Neural progenitor cell (in vitro differentiated cells): ENCODE data around the gene ARFGAP3. TPM values are rescaled to one million over a fixed set of nuclear protein-coding genes. Genes with fewer than 3 reads are reported as not detected.

Experiments
- DNase-seq: peaks from one replicate; pipeline ENCODE4 v3.0.0-alpha.2; 2016; ENCODE audit warnings: low spot score
- H2AFZ ChIP-seq: fragments of 200-600 bp; sonication (generic); replicated peaks from 2 replicates; pipeline ENCODE4 v1.6.1; 2016; ENCODE audit warnings: antibody characterized with exemption
- H3F3A ChIP-seq: fragments of 200-600 bp; sonication (generic); 2 replicates; pipeline ENCODE4 v1.6.1; 2016; ENCODE audit warnings: antibody characterized with exemption, low read depth
- H3K27ac ChIP-seq: fragments of 200-600 bp; sonication (generic); 2 replicates; pipeline ENCODE4 v1.5.1; 2016; ENCODE audit warnings: mild to moderate bottlenecking
- H3K27me3 ChIP-seq: fragments of 200-600 bp; sonication (generic); 2 replicates; pipeline ENCODE4 v1.6.1; 2016; ENCODE audit warnings: mild to moderate bottlenecking, moderate library complexity
- H3K36me3 ChIP-seq: fragments of 200-600 bp; sonication (generic); 2 replicates; pipeline ENCODE4 v1.5.1; 2016
- H3K4me1 ChIP-seq: fragments of 200-600 bp; sonication (generic); 2 replicates; pipeline ENCODE4 v1.6.1; 2016; ENCODE audit warnings: mixed run types
- H3K4me2 ChIP-seq: fragments of 200-600 bp; sonication (generic); 2 replicates; pipeline ENCODE4 v1.6.1; 2016
- H3K4me3 ChIP-seq: fragments of 200-600 bp; sonication (generic); 2 replicates; pipeline ENCODE4 v1.5.1; 2016
- H3K79me2 ChIP-seq: fragments of 200-600 bp; sonication (generic); 2 replicates; pipeline ENCODE4 v1.6.1; 2016; ENCODE audit warnings: low read depth
- H3K9ac ChIP-seq: fragments of 200-600 bp; sonication (generic); 2 replicates; pipeline ENCODE4 v1.6.1; 2016
- H3K9me3 ChIP-seq: fragments of 200-600 bp; sonication (generic); 2 replicates; pipeline ENCODE4 v1.5.1; 2016; ENCODE audit warnings: low read depth
- H4K20me1 ChIP-seq: fragments of 200-600 bp; sonication (generic); 2 replicates; pipeline ENCODE4 v1.6.1; 2016; ENCODE audit warnings: low read depth
- H3K27ac Mint-ChIP-seq: 3 replicates; pipeline ENCODE4 v1.8.0; 2021; ENCODE audit warnings: mixed read lengths
- H3K27me3 Mint-ChIP-seq: 2 replicates; pipeline ENCODE4 v1.8.0; 2022; ENCODE audit warnings: low read depth, mild to moderate bottlenecking, inconsistent platforms, moderate library complexity, mixed read lengths; ENCODE audit not compliant: insufficient read depth
- H3K36me3 Mint-ChIP-seq: 3 replicates; pipeline ENCODE4 v1.8.0; 2021; ENCODE audit warnings: mixed read lengths
- H3K4me1 Mint-ChIP-seq: 3 replicates; pipeline ENCODE4 v1.8.0; 2021; ENCODE audit warnings: mixed read lengths
- H3K4me3 Mint-ChIP-seq: 3 replicates; pipeline ENCODE4 v1.8.0; 2021; ENCODE audit warnings: mild to moderate bottlenecking, moderate library complexity, mixed read lengths
- H3K9me3 Mint-ChIP-seq: 3 replicates; pipeline ENCODE4 v1.8.0; 2020; ENCODE audit warnings: mixed read lengths
- EZH2 ChIP-seq: fragments of 200-600 bp; sonication (generic); IDR thresholded peaks from 2 replicates; pipeline ENCODE4 v1.6.1; 2017; ENCODE audit warnings: antibody characterized with exemption, mild to moderate bottlenecking, moderate library complexity
- EZH2phosphoT487 ChIP-seq: fragments of 200-600 bp; sonication (generic); IDR thresholded peaks from 2 replicates; pipeline ENCODE4 v1.6.1; 2017; ENCODE audit warnings: antibody characterized with exemption
- total RNA-seq: library from RNA; depleted of rRNA; stranded (reverse); fragments of >200 nt; gene quantifications from 2 replicates; pipeline ENCODE4 v1.2.3, GENCODE V29; 2015; ENCODE audit warnings: low replicate concordance
- TF ChIP-seq, protein P1 (sequence below): fragments of 200-600 bp; sonication (generic); IDR thresholded peaks from 2 replicates; pipeline ENCODE4 v1.5.1; 2017; ENCODE audit warnings: antibody characterized with exemption, mild to moderate bottlenecking

ARFGAP3 gene
- total RNA-seq, 1 donor from 2014 or later: 53.9 TPM

DNA sequence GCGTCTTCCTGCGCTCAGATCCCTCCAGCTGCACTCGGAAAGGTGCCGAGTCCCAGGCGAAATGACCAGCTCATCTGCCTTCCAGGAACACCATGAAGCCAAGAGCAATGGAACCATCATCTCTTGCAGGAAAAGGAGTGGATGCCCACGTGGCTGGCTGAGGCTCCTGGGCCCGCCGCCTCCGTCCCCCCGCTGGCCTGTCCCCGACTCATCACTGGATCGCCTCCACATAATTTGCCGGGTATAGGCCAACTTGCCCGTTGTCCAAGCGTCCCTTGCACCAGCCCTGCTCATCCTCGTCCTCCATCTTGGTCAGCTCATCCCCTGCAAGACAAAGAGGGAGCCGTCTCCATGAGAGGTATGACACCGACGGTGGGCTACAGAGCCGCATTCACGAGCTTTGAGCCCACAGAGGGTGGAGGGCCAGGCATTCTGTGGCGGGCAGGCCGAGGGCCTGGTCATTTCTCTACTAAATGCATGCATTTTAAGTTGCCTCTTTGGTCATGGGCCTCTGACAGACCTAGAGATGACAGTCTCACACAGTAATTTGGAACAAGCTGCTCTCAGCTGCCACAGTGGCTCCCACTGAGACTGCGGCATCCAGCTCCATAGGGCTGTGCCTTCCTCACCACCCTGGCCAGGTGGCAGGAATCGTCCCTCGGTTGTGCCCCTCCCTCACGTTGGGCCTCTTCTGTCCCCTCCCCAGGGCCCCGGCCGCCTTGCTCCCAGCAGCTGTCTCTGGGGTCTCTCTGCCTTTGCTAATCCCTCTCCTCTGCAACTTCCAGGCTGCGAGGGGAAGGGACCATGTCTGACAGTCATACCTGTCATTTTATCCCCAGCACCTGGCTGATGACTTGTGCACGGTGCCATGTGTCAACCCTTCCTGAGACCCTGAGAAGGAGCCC, 14.3 kb upstream of the ARFGAP3 start:
- no peaks in the 10 kb centered on the region for H3K27me3 ChIP-seq
- TF ChIP-seq EZH2: no peak
- TF ChIP-seq EZH2phosphoT487: no peak
- TF ChIP-seq, protein P1, sequence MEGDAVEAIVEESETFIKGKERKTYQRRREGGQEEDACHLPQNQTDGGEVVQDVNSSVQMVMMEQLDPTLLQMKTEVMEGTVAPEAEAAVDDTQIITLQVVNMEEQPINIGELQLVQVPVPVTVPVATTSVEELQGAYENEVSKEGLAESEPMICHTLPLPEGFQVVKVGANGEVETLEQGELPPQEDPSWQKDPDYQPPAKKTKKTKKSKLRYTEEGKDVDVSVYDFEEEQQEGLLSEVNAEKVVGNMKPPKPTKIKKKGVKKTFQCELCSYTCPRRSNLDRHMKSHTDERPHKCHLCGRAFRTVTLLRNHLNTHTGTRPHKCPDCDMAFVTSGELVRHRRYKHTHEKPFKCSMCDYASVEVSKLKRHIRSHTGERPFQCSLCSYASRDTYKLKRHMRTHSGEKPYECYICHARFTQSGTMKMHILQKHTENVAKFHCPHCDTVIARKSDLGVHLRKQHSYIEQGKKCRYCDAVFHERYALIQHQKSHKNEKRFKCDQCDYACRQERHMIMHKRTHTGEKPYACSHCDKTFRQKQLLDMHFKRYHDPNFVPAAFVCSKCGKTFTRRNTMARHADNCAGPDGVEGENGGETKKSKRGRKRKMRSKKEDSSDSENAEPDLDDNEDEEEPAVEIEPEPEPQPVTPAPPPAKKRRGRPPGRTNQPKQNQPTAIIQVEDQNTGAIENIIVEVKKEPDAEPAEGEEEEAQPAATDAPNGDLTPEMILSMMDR: no peak
- no peaks in the 10 kb centered on the region for H4K20me1 ChIP-seq
- H2AFZ ChIP-seq: no peak overlapping the region
- no peaks in the 10 kb centered on the region for H3F3A ChIP-seq
- no peaks in the 10 kb centered on the region for H3K36me3 ChIP-seq
- no peaks in the 10 kb centered on the region for H3K4me1 Mint-ChIP-seq
- H3K9me3 Mint-ChIP-seq: no peaks in the 10 kb centered on the region
- H3K27ac Mint-ChIP-seq: no peak overlapping the region
- peaks cover 3% of the 10 kb centered on the region for H3K36me3 Mint-ChIP-seq
- no peak overlapping the region for H3K4me3 Mint-ChIP-seq
- H3K9ac ChIP-seq: no peak overlapping the region
- DNase-seq: no peak
- no peak overlapping the region for H3K27ac ChIP-seq
- no peak overlapping the region for H3K4me3 ChIP-seq
- no peaks in the 10 kb centered on the region for H3K9me3 ChIP-seq
- no peaks in the 10 kb centered on the region for H3K4me1 ChIP-seq
- peaks cover 2% of the 10 kb centered on the region for H3K27me3 Mint-ChIP-seq
- no peaks in the 10 kb centered on the region for H3K79me2 ChIP-seq
- no peak overlapping the region for H3K4me2 ChIP-seq

DNA sequence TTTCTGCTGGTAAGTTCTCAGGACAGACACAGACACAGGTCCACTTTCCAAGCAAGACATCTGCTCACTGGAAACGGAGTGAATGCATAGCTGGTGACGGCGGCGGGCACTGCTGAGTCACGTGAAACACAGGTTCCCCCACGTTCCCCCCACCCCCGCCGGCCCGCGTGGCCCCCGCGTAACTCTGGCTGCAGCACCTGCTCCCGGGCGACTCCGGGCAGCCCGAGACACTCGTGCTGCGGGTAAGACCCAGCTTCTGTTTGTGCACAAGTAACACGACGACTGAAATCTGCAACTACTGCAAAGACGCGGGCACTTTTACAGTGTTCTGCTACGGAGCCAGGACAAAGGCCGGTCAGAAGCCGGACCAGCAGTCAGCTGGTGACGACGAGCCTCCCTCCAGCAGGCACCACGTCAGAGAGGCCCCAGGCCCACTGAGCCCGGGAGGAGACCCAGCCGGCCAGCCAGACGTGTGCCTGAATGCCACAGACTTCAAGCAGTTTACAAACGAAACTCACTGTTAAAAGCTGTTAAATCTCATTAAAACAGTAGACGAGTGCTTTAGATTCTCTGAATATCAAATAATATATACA, 12.9 kb upstream of the ARFGAP3 start:
- peak overlapping the region; percentile 32 for H3K9ac ChIP-seq
- Mint-ChIP-seq H3K36me3 (peaks cover 3% of the 10 kb centered on the region), H3K4me1 (no peaks in the 10 kb centered on the region), H3K9me3 (no peaks in the 10 kb centered on the region), H3K27ac (no peak overlapping the region), H3K4me3 (no peak overlapping the region), H3K27me3 (peaks cover 2% of the 10 kb centered on the region)
- no peak overlapping the region for H3K4me3 ChIP-seq
- H3K4me2 ChIP-seq: no peak overlapping the region
- no peaks in the 10 kb centered on the region for H3K9me3 ChIP-seq
- H3K27ac ChIP-seq: no peak overlapping the region
- H3K4me1 ChIP-seq: no peaks in the 10 kb centered on the region
- H3K79me2 ChIP-seq: no peaks in the 10 kb centered on the region
- DNase-seq: no peak
- H3F3A ChIP-seq: no peaks in the 10 kb centered on the region
- no peaks in the 10 kb centered on the region for H3K36me3 ChIP-seq
- H3K27me3 ChIP-seq: no peaks in the 10 kb centered on the region
- H4K20me1 ChIP-seq: no peaks in the 10 kb centered on the region
- H2AFZ ChIP-seq: no peak overlapping the region
- TF ChIP-seq, protein P1: no peak

DNA sequence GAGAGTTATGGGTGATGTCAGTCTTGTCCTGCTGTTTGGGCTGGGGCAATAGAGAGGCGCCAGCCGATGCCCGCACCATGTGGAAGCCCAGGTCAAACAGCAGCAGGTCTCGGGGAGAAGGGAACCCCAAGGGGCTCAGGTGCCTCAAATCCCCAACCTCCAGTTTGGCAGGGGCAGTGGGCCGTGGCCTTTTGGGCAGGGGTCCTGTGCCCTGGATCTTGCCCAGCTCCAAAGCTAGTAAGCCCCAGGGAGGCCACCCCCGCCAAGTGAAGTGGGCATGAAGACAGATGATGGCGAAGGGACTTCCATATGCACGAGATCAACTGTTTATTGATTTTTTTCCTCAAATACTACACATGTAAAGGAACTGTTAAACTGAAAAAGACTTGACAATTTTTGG, 12.4 kb upstream of the ARFGAP3 start:
- TF ChIP-seq, protein P1: no peak
- no peak for TF ChIP-seq EZH2phosphoT487
- TF ChIP-seq EZH2: no peak
- Histone ChIP-seq H3K9me3 (no peaks in the 10 kb centered on the region), H3K4me1 (no peaks in the 10 kb centered on the region), H3K9ac (no peak overlapping the region), H3K27ac (no peak overlapping the region), H2AFZ (no peak overlapping the region), H3K79me2 (no peaks in the 10 kb centered on the region), H3K4me3 (no peak overlapping the region), H4K20me1 (no peaks in the 10 kb centered on the region), H3K27me3 (no peaks in the 10 kb centered on the region), H3K36me3 (no peaks in the 10 kb centered on the region), H3F3A (no peaks in the 10 kb centered on the region), H3K4me2 (no peak overlapping the region)
- DNase-seq: no peak
- Mint-ChIP-seq H3K4me1 (no peaks in the 10 kb centered on the region), H3K36me3 (peaks cover 3% of the 10 kb centered on the region), H3K27ac (no peak overlapping the region), H3K9me3 (no peaks in the 10 kb centered on the region), H3K4me3 (no peak overlapping the region), H3K27me3 (peaks cover 2% of the 10 kb centered on the region)
